Stimulated activated CD8-positive, alpha-beta memory T cell treated with anti-CD3 and anti-CD28 coated beads, Interleukin-7, amount 100 ng/mL, for 24 hours (primary cell): ENCODE results near the gene SLA2.
"Not testable (repeated sequence)": the region's sequence is repeated elsewhere in the genome, so short reads cannot be mapped to it uniquely, and the experiment has no call there.

Source experiments
- DNase-seq: peaks from one replicate; pipeline ENCODE4 v3.0.0-alpha.2; 2020; ENCODE audit warnings: low read depth

The SLA2 gene, protein sequence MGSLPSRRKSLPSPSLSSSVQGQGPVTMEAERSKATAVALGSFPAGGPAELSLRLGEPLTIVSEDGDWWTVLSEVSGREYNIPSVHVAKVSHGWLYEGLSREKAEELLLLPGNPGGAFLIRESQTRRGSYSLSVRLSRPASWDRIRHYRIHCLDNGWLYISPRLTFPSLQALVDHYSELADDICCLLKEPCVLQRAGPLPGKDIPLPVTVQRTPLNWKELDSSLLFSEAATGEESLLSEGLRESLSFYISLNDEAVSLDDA

DNA sequence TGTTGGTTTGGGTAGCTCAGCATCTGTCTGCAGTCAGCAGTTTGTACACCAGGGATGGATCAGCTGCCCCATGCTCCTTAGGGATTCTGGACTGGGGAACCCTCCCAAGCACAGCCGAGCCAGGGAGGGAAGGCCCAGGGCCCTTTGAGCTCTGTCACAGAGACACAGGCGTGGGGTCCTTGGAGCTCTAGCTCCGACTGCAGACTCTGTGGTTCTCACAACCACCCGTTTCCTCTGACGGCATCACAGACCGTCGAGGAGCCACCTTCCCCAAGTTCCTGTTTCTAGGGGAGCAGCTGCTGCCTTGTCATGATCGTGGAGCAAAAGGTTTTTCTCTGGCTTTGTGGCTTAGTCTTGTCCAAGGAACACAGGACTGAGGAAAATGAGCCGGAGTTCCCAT lies at the start of gene SLA2:
Gene SLA2, minus strand, starts transcription at position 199 of the 400 bp plus-strand sequence. CDS start 4,861 bp downstream, outside the sequence.
- peak; percentile 43 for DNase-seq

DNA sequence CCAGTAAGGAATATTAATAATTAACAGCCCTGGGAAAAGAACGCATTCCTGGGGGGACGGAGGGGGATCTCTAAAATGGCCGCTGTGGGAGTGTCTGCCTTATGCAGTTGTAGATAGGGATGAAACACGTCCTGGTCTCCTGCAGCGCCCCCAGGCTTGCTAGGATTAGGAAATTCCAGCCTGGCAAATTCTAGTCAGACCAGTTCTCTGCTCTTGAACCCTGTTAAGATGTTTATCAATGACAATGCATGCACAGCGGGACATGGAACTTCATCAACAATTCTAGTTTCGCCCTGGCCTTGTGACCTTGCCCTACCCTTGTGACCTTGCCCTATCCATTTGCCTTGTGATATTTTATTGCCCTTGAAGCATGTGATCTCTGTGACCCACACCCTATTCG lies 49.5 kb upstream of the SLA2 start:
- DNase-seq: not testable (repeated sequence)

DNA sequence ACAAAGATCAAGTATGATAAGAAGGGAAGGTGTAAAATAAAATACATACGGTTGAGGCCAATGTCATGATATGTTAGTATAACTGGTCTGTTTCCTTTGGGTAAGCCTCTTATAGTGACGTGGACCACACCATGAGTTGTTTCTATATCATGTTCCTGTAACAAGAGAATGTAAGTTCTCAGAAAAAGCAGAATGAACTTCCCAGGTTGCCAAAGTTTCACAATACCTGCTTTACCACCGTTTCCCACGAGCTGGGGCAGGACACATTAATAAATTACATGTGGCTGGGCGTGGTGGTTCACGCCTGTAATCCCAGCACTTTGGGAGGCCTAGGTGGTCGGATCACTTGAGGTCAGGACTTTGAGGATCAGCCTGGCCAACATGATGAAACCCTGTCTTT lies 42.6 kb upstream of the SLA2 start:
- no peak for DNase-seq

DNA sequence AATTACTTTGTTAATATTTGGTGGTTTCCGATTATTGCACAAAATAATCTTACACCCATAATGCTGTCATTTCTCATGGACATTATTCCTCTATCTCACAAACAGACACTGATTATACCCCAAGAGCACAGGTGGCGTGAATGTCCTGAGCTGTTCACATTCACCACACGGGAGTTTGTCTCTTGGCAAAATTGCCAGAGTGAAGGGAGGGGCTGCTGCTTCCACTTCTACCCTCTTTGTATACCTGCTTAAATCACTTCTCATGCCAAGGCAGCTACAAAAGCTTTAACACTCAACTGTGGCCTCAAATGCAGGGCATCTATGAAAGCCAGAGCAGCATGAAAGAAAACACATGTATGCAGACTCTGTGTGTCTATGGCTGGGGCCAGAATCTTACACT lies 41.9 kb upstream of the SLA2 start:
- DNase-seq: no peak

DNA sequence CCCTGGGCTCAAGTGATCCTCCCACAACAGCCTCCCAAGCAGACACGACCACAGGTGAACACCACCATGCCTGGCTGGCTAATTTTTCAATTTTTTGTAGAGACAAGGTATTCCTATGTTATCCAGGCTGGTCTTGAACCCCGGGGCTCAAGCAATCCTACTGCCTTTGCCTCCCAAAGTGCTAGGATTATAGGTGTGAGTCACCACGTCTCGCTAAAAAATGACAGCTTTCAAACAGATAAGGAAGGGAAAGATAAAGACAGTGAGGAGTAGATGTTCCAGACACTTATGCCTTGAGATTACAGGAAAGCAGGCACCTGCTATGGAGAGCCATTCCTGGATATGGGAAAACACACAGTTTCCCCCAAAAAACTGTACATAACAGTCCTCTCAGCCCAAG lies 40.9 kb upstream of the SLA2 start:
- DNase-seq: no peak

DNA sequence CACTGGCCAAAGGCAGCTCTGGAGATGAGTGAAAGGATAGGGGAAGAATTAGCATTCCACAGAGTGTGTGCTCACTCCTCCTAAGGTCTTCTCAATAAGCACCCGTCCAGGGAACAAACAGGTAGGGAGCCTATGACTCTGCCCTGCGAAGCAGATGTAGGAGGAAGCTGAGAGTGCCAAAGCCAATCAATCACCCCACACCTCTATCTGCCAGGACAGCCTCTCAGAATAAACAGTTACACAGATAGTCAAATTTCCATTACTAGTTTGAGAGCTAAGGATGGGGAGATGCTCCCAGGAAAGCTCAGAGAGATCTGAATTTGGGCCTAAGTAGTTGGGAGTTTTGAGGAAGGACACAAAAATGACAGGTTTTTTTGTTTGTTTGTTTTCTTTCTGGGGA lies 40.5 kb upstream of the SLA2 start:
- DNase-seq: no peak

DNA sequence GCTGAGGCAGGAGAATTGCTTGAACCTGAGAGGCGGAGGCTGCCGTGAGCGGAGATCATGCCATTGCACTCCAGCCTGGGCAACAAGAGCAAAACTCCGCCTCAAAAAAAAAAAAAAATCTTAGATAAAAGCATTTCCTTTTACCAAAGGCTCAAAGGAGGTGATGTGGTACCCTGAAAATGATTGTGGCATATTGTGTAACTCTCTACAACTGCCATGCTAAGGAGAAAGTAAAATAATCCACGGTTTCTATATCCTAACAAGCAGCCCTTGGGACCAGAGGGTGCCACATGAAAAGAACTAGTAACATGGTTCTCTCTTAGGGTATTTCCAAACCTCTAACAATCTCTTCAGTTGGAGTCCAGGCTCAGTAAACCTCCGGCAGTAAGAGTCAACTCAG lies 38.8 kb upstream of the SLA2 start:
- no peak for DNase-seq

DNA sequence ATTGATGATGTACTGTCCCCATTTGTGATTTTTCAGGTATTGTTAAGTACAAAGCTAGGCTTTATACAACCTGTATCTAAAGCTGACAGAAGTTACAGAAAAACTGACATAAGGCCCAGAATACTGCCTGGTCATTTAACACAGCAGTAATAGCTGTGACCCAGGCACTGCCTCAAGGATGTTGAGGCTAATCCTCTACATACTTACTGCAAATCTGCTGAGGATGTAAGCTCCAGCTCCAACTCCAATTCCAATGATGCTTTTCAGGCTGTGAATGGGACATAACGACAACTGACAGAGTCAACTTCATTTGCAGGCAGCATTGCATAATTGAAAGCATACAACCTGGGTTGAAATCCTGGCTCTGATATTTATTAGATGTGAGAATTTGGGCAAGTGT lies 36.3 kb upstream of the SLA2 start:
- DNase-seq: no peak

DNA sequence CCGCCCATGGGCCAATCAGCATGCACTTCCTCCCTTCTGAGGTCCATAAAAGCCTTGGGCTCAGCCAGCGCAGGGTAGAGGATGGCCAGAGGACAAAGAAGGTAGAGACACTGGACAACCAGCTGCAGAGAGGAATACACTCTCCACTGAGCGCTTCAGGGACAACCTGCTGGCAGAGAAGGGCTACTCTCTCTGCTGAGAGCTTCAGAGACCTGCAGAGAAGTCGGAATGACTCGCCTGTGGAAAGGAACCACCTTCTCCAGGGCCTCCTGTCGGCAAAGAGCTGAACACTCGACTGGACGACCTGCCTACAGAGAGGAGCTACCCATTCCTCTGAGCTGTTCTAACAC lies 31.4 kb upstream of the SLA2 start:
- DNase-seq: no peak

DNA sequence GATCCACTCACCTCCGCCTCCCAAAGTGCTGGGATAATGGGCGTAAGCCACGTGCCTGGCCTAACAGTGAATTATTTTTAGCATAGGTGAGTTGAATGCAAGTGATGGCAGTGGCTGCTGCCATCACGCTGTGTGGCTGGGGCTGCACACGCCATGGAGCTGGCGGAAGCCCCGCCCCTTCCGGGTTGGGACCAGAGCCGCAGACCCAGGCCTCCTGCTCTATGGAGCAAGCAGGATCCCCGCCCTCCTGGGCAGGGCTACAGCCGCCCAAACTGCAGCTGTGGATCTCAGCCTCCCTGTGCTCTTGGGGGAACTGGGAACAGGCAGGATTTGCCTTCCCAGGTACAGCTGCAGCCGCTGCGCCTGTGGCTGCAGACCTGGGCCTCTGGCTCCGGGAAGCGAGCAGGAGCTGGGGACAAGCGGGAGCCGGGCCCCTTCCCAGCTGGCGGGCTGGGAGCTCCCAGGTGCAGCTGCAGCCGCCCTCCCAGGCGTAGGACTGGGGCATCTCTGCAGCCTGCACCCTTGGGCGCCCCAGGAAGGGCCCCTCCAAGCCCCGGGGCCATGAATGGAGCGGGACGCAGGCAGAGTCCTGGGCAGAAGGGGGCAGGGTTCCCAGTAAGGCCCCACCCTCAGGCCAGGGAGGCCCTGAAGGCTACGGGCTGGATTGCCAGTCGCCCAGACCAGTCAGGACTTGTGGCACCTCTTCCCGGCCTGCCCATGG lies 30.9 kb upstream of the SLA2 start:
- no peak for DNase-seq

DNA sequence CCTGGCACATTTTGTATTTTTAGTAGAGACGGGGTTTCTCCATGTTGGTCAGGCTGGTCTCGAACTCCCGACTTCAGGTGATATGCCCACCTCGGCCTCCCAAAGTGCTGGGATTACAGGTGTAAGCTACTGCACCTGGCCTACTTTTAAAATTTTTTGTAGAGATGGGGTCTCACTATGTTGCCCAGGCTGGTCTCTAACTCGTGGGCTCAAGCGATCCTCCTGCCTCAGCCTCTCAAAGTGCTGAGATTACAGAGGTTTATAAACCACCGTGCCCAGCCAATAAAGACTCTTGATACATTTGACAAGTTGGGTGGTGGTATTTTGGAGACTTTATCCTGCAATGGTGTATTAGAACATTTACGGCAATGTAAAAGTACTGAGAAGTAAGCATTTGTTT lies 29.5 kb upstream of the SLA2 start:
- DNase-seq: not testable (repeated sequence)

DNA sequence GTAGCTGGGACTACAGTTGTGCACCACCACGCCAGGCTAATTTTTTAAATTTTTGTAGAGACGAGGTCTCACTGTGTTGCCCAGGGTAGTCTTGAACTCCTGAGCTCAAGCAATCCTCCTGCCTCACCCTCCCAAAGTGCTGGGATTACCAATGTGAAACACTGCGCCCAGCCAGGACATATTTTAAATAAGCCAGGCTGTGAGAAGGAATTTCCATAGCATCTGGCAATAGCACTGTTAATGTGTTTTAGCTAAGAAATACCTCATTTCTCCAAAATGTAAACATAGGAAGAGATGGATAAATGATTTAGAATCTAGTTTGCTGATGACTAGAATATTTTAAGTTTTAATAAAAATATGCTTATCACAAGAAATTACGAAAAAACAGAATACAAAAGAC lies 27.0 kb upstream of the SLA2 start:
- no peak for DNase-seq

DNA sequence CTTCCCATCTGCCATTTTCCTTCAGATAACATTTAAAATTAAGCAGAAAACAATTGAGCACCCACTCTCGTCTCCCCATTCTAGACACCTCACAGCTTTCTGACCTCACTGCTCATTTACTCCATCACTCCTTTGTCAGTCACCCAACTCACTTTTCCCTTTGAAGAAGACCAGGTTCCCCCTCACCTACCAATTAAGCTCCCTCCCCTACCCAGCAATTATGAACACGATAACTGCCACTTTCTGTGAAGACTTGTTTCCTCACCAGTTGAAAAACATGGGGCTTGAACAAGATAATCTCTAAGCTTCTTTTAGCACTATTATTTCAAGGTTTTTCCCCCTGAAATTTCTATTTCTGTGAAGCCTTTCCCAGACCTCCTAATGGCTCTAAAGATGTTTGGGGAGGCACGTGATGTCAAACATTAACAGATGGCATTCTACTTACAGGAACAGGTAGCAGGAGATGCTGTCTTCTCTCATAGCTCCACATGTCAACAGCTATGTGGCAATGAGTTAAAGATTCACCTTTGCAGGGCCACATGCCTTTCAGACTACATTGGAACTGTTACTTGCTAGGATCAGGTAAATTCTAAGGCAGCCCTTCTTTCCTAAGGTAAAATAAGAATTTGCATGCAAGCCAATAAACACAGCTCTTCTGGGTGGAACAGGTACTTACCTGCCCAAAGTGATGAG lies 24.8 kb upstream of the SLA2 start:
- no peak for DNase-seq

DNA sequence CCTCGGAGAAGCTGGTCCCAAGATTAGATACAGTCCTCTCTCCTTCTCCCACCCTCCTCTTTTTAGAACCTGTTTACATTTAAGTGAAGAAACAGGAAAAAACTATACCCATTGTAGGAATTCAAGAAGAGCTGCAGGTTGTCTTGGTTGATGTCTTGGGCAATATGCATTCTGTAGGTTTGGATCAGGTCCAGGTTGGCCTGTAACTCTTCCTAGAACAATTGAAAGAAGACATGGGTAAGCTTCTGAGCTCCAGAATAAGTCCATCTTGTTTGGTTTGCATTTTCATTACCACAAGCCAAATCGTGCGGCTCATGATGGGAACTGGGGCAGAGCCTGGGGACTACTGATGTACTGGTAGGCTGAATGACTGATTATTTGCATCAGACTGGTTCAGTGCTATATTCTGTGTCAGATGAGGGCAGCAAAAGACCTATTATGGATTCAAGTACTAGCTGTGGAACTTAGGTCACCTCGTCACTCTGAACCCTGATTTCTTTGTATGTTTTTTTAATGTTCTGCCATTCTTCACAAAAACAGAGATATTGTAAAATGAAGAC lies 20.3 kb upstream of the SLA2 start:
- no peak for DNase-seq

DNA sequence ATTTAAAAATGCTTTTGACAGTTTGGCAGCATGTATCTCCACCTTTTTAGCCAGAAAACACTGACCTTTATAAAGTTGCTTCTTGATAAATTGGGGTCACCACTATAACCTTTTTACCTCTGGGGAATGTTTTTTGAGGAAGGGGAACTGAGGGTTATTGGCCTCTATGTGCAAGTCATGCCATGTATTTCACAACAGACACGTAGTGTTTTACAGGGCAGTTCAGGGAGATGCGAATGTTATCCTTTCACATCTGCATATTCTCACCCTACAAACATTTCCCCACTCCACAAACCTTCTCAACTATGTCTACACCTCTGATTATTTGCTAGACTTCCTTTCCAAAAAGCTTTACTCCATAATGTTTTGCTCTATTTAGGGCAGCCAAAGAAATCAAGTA lies 17.0 kb upstream of the SLA2 start:
- DNase-seq: no peak

DNA sequence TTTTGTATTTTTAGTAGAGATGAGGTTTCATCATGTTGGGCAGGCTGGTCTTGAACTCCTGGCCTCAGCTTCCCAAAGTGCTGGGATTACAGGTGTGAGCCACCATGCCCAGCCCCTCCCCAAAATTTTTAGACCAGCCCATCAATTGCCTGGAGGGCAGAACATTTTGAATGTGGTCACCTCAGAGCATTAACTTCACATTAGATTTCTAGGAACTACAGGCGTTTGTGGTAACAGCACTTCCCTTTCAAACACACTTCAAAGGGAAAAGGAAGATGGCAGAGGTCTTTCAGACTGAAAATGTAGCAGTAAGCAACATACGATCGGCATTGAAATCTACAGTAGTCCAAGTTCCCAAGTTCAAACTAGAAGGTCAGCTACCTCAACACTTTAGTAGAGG lies 12.3 kb upstream of the SLA2 start:
- DNase-seq: no peak

DNA sequence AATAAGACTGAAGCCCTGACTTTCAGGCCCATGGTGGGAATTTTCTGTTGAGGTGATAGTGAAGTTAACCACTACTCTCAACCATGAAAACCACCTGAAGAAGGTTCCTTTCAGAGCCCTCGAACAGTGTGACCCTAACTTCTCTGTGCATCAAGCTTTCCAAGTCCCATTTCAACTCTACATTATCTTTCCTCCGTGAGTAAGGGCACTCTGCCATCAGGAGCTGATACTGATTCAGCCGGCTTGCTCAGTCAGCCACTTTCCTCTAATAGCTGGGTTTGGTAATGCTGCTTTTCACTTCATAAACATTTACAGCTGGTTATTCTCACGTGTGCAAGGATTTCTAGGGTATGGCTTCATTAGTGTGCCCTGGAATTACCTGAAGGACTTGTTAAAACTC lies 10.7 kb upstream of the SLA2 start:
- DNase-seq: no peak

DNA sequence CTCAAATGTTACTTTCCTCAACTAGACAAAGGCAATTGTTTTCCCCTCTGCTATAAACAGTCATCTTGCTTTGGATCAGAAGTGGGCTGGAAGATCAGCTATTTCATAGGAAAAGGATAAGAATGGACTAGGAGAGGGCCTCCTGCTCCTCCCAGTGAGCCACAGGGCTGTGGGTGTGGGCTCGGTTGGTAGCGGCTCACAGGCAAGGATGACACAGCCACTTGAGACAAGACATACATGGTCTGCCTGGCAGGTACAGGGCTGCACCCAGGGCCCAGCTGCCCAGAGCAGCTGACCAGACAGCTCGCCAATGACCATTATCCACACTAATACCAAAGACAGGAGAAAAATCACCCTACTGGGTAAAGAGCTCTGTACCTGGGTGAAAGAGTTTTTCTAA lies 9.0 kb upstream of the SLA2 start:
- DNase-seq: no peak

DNA sequence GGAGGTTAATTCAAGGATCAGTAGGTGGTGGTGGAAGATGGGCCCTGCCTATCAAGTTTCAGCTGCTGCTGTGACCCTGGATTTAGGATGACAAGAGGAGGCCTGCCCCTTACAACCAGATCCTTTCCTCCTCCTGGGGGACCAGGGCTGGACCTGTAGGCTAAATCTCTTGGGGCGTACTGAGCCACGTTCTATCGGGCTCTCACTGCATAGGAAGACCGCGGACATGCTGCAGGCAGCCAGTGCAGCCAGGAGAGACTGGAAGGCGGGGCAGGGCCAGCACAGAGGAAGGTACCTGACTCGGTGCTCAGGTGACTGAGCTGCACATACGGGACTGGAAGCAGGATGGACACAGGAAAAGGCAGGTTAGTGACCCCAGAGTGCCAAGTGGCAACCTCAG lies 8.5 kb upstream of the SLA2 start:
- no peak for DNase-seq

DNA sequence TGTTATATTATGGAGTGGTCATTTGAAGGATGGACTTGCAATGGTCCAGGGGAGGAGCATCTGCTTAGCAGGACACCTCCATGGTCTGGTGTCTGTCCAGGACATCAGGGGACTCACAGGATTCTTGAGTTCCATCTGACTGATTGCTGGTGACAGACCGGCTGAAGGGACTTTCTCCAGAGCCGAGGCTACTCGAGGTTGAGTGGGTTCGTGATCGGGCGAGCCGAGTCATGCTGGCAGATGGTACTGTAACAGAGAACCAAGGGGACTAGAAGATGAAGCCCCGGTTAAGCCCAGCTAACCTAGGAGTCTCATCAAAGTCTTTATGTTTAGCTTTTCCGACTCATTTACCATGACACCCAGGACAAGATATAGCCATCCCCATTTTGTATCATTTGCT lies 7.5 kb upstream of the SLA2 start:
- DNase-seq: no peak

DNA sequence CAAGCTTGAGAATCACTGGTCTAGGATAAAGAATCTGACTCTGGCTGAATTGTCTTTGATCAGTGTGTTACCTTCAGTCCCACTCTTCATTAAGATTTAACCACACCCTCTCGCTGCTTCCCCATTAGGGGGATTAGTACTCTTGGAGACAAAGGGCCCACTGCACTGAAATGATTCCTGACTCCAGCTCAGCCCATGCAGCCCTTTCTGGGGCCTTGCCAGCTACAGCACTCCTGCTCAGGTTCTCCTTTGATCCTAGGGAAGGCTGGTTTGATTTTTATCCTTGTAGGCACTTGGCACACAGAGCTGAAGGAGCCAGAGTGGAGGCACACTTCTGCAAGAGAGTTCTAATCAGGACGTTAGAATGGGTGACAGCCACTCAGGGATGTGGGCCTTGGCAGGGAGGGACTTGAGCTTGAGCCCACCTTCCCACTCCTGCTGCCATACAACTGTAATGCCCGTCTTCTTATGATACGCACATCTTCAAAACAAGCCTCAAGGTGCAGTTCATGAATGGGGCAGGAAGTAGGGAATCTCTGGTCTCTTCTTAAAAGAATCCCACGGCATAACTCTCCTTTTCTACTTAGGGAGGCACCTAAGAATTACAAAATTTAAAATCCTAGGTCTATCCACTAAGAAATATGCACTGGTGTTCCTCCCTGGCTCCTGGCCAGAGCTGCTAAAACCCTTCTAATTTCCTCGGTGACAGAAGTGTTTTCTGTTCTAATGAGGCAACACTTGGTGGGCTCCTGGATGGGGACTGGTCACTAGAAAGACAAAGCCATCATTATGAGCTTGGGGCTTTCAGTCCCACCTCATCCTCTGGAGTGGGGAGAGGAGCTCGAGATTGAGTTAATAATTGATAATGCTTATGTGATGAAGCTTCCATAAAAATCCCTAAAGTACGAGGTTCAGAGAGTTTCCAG lies 1.5 kb upstream of the SLA2 start:
- DNase-seq: no peak

DNA sequence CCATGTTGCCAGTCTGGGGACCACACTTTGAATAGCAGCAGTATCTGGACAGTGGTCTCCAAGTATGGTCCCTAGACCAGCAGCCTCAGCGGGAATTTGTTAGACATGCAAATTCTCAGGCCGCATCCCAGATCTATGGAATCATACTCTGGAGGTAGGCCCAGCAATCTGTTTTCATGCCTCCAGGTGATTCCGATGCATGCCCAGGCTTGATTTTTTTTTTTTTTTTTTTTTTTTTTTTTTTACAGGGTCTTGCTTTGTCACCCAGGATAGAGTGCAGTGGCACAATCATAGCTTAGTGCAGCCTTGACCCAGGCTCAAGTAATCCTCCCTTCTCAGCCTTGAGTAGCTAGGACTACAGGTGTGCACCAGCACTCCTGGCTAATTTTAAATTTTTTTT lies 682 bp upstream of the SLA2 start:
- no peak for DNase-seq
